ENCODE results near the gene SIRT5. TPM values are rescaled to one million over a fixed set of nuclear protein-coding genes. Genes with fewer than 3 reads are reported as not detected.

SIRT5 gene
- polyA plus RNA-seq, 3 donors = 3.3 to 5.0 (median 3.4) TPM

GRCh38 chr6:13593720-13594119 is 19.3 kb downstream of the SIRT5 start:
- no peak for TF ChIP-seq CTCF (IDR thresholded peaks at IDR 0.05)
- no peak overlapping the region for H3K4me3 Mint-ChIP-seq
- peaks cover 0 to 3% (median 0%) of the 10 kb centered on the region in 3 donors for H3K27me3 Mint-ChIP-seq (ENCODE audit: low read depth in 3 of 3)
- peaks cover 55 to 58% of the 10 kb centered on the region in 2 donors for H3K36me3 Mint-ChIP-seq
- H3K36me3 ChIP-seq (replicated peaks in 1 of 2; ENCODE audit: control insufficient read depth in 1 of 2, insufficient read depth in 2 of 2, low read length in 2 of 2) = peaks cover 39 to 60% of the 10 kb centered on the region in 2 donors
- DNase-seq = no peak
- intact Hi-C loops (cut with micrococcal nuclease) = no loop called here
- no peak overlapping the region for H3K9ac ChIP-seq (ENCODE audit: insufficient read depth, low read length, poor library complexity, severe bottlenecking)
- H3K27ac Mint-ChIP-seq = peak overlapping the region in 1 of 7 donors; percentile 46
- no peaks in the 10 kb centered on the region for H3K4me1 Mint-ChIP-seq
- H3K4me1 ChIP-seq (ENCODE audit: control insufficient read depth in 1 of 2, insufficient read depth in 2 of 2, low read length in 2 of 2) = no peaks in the 10 kb centered on the region
- no peaks in the 10 kb centered on the region for H4K20me1 ChIP-seq (ENCODE audit: insufficient read depth, low read length)
- H2AFZ ChIP-seq (ENCODE audit: insufficient read depth, low read depth, low read length, poor library complexity, severe bottlenecking) = no peak overlapping the region
- H3K27me3 ChIP-seq (ENCODE audit: control insufficient read depth in 2 of 2, insufficient read depth in 2 of 2, low read length in 2 of 2) = no peaks in the 10 kb centered on the region
- no peaks in the 10 kb centered on the region for H3K79me2 ChIP-seq (ENCODE audit: insufficient read depth, low read length)
- H3K4me2 ChIP-seq (replicated peaks; ENCODE audit: extremely low read depth, low read length, poor library complexity, severe bottlenecking) = no peak overlapping the region
- no peaks in the 10 kb centered on the region for H3K9me3 Mint-ChIP-seq
- WGBS (ENCODE audit: insufficient coverage) = 95% methylated on average over 5 of the region's 6 CpGs
- no peaks in the 10 kb centered on the region for H3K9me3 ChIP-seq (replicated peaks in 1 of 2; ENCODE audit: control insufficient read depth in 1 of 2, insufficient read depth in 1 of 2, low read length in 2 of 2)
- H3K27ac ChIP-seq (ENCODE audit: low read depth in 1 of 2, low read length in 2 of 2) = no peak overlapping the region
- H3K4me3 ChIP-seq (replicated peaks in 1 of 3; ENCODE audit: low read depth in 2 of 3, low read length in 3 of 3) = no peak overlapping the region

GRCh38 chr6:13597073-13597472 is 22.7 kb downstream of the SIRT5 start:
- Histone ChIP-seq H3K36me3 (replicated peaks in 1 of 2; ENCODE audit: control insufficient read depth in 1 of 2, insufficient read depth in 2 of 2, low read length in 2 of 2) (peaks cover 44 to 74% of the 10 kb centered on the region in 2 donors), H3K4me3 (replicated peaks in 1 of 3; ENCODE audit: low read depth in 2 of 3, low read length in 3 of 3) (no peak overlapping the region), H3K4me2 (replicated peaks; ENCODE audit: extremely low read depth, low read length, poor library complexity, severe bottlenecking) (no peak overlapping the region), H3K27ac (ENCODE audit: low read depth in 1 of 2, low read length in 2 of 2) (no peak overlapping the region), H3K9ac (ENCODE audit: insufficient read depth, low read length, poor library complexity, severe bottlenecking) (no peak overlapping the region), H2AFZ (ENCODE audit: insufficient read depth, low read depth, low read length, poor library complexity, severe bottlenecking) (no peak overlapping the region), H3K27me3 (ENCODE audit: control insufficient read depth in 2 of 2, insufficient read depth in 2 of 2, low read length in 2 of 2) (no peaks in the 10 kb centered on the region), H3K9me3 (replicated peaks in 1 of 2; ENCODE audit: control insufficient read depth in 1 of 2, insufficient read depth in 1 of 2, low read length in 2 of 2) (no peaks in the 10 kb centered on the region), H3K79me2 (ENCODE audit: insufficient read depth, low read length) (no peaks in the 10 kb centered on the region), H3K4me1 (ENCODE audit: control insufficient read depth in 1 of 2, insufficient read depth in 2 of 2, low read length in 2 of 2) (no peaks in the 10 kb centered on the region), H4K20me1 (ENCODE audit: insufficient read depth, low read length) (no peaks in the 10 kb centered on the region)
- Mint-ChIP-seq H3K9me3 (no peaks in the 10 kb centered on the region), H3K4me1 (no peaks in the 10 kb centered on the region), H3K36me3 (peaks cover 64 to 72% of the 10 kb centered on the region in 2 donors), H3K27me3 (ENCODE audit: low read depth in 3 of 3) (peaks cover 0 to 2% (median 0%) of the 10 kb centered on the region in 3 donors), H3K27ac (no peak overlapping the region), H3K4me3 (no peak overlapping the region)
- intact Hi-C loops (cut with micrococcal nuclease) = no loop called here
- no peak for DNase-seq
- WGBS (ENCODE audit: insufficient coverage) = no CpG with 5 or more reads among the region's 4 CpGs
- TF ChIP-seq CTCF (IDR thresholded peaks at IDR 0.05) = no peak
